ENCODE measurements around the gene SKOR1. TPM values are rescaled to one million over a fixed set of nuclear protein-coding genes. Genes with fewer than 3 reads are reported as not detected.

Gene SKOR1
- total RNA-seq, 2 donors from 2014 or later, result 0.31 to 0.95 TPM

- ATAC-seq (replicated peaks in 1 of 2), result no peak
- H3K27me3 Mint-ChIP-seq (ENCODE audit: low read depth), result peaks cover 62% of the 10 kb centered on the region
- peak in 1 of 2 donors; percentile 24 for DNase-seq
- no peaks in the 10 kb centered on the region for H3K9me3 Mint-ChIP-seq
- H3K4me3 Mint-ChIP-seq, result peak overlapping the region; percentile 61 to 84
- H3K36me3 Mint-ChIP-seq (ENCODE audit: insufficient read depth in 2 of 2), result peaks cover 0 to 3% of the 10 kb centered on the region in 2 donors
- H3K4me1 Mint-ChIP-seq (ENCODE audit: low read depth), result peaks cover 42% of the 10 kb centered on the region
- no peak overlapping the region for H3K27ac Mint-ChIP-seq
These were observed 10.2 kb downstream of the SKOR1 start for GRCh38 chr15:67835297-67836133.

- Mint-ChIP-seq H3K27me3 (ENCODE audit: low read depth) (peaks cover 56% of the 10 kb centered on the region), H3K4me1 (ENCODE audit: low read depth) (peaks cover 45% of the 10 kb centered on the region), H3K9me3 (no peaks in the 10 kb centered on the region), H3K36me3 (ENCODE audit: insufficient read depth in 2 of 2) (peaks cover 0 to 3% of the 10 kb centered on the region in 2 donors), H3K4me3 (peak overlapping the region; percentile 61 to 84), H3K27ac (no peak overlapping the region)
- ATAC-seq (replicated peaks in 1 of 2), result no peak
- no peak for DNase-seq
These were observed 10.8 kb downstream of the SKOR1 start for GRCh38 chr15:67836134-67836455.

- H3K27me3 Mint-ChIP-seq (ENCODE audit: low read depth), result peaks cover 52% of the 10 kb centered on the region
These were observed 11.2 kb downstream of the SKOR1 start for GRCh38 chr15:67836477-67836876.

GRCh38 chr15:67836955-67837354 is 11.6 kb downstream of the SKOR1 start:
- Mint-ChIP-seq H3K4me1 (ENCODE audit: low read depth) (peaks cover 51% of the 10 kb centered on the region), H3K4me3 (no peak overlapping the region), H3K27me3 (ENCODE audit: low read depth) (peaks cover 48% of the 10 kb centered on the region), H3K9me3 (no peaks in the 10 kb centered on the region), H3K36me3 (ENCODE audit: insufficient read depth in 2 of 2) (peaks cover 0 to 3% of the 10 kb centered on the region in 2 donors), H3K27ac (no peak overlapping the region)
- ATAC-seq (replicated peaks in 1 of 2) (no peak), DNase-seq (no peak)

More at GRCh38 chr15:67836477-67836876, 11.2 kb downstream of the SKOR1 start:
- Mint-ChIP-seq H3K4me1 (ENCODE audit: low read depth) (peaks cover 49% of the 10 kb centered on the region), H3K36me3 (ENCODE audit: insufficient read depth in 2 of 2) (peaks cover 0 to 3% of the 10 kb centered on the region in 2 donors), H3K4me3 (peak overlapping the region; percentile 61 to 84), H3K9me3 (no peaks in the 10 kb centered on the region), H3K27ac (peak overlapping the region; percentile 26)
- peak; percentile 50 to 60 for DNase-seq
- no peak for ATAC-seq (replicated peaks in 1 of 2)

DNA sequence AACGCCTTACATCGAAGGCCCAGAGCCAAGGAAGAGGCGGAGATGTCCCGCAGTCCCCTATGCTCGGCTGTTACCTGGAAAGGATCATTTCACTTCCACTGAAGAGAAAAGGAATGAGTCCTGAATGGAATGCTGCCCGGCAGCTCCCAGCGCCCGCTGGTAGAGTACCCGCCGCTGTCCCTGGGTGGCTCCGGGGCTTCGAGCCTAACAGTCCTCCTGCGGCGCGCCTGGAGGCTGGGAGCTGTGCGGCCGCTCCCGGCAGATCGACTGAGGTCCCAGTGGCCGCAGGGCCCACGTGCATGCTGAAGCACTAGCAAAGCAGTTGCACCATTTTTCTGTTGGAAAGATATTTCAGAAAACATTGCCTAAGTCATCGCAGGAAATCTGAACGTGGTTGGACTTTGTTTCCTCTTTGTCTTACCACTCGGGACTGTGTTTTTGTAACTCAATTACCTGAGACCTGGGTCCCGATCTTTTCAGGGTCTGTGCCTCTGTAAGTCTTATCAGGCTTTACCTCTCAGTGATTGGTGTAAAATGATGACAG is 13.6 kb downstream of the SKOR1 start:
- H3K27ac Mint-ChIP-seq, result no peak overlapping the region

DNA sequence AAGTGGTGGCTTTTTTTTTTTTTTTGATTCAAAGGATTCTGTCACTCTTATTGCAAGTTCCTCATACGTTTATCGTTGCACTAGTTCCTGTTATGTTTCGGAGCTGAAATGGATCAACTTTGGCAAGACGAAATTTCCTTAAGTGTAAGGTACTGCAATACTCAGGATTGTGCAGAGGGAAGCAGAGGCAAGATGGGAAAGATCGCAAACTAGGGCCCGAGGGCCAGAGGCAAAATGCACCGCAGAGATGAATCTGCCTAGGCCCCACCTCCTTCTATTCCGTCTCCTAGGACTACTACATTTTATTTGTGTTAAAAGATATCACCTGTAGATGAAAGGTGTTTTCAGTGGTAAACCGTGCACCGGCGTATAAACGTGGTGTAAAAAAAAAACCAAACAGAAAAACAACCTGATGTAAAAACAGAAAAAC is 14.2 kb downstream of the SKOR1 start:
- DNase-seq (peak in 1 of 2 donors; percentile 48), ATAC-seq (replicated peaks in 1 of 2) (peak; percentile 32 to 36)
- H3K27ac Mint-ChIP-seq, result peak overlapping the region; percentile 99
- peaks cover 24% of the 10 kb centered on the region for H3K27me3 Mint-ChIP-seq (ENCODE audit: low read depth)
- no peaks in the 10 kb centered on the region for H3K9me3 Mint-ChIP-seq
- H3K36me3 Mint-ChIP-seq (ENCODE audit: insufficient read depth in 2 of 2), result peaks cover 0 to 3% of the 10 kb centered on the region in 2 donors
- peak overlapping the region; percentile 86 to 99 for H3K4me3 Mint-ChIP-seq
- peaks cover 34% of the 10 kb centered on the region for H3K4me1 Mint-ChIP-seq (ENCODE audit: low read depth)

More for the DNA sequence above, 13.6 kb downstream of the SKOR1 start:
- no peaks in the 10 kb centered on the region for H3K9me3 Mint-ChIP-seq
- DNase-seq (peak in 1 of 2 donors; percentile 7), ATAC-seq (replicated peaks in 1 of 2) (no peak)
- H3K27me3 Mint-ChIP-seq (ENCODE audit: low read depth), result peaks cover 30% of the 10 kb centered on the region
- peak overlapping the region; percentile 86 to 99 for H3K4me3 Mint-ChIP-seq
- H3K4me1 Mint-ChIP-seq (ENCODE audit: low read depth), result peaks cover 40% of the 10 kb centered on the region
- peaks cover 0 to 3% of the 10 kb centered on the region in 2 donors for H3K36me3 Mint-ChIP-seq (ENCODE audit: insufficient read depth in 2 of 2)

DNA sequence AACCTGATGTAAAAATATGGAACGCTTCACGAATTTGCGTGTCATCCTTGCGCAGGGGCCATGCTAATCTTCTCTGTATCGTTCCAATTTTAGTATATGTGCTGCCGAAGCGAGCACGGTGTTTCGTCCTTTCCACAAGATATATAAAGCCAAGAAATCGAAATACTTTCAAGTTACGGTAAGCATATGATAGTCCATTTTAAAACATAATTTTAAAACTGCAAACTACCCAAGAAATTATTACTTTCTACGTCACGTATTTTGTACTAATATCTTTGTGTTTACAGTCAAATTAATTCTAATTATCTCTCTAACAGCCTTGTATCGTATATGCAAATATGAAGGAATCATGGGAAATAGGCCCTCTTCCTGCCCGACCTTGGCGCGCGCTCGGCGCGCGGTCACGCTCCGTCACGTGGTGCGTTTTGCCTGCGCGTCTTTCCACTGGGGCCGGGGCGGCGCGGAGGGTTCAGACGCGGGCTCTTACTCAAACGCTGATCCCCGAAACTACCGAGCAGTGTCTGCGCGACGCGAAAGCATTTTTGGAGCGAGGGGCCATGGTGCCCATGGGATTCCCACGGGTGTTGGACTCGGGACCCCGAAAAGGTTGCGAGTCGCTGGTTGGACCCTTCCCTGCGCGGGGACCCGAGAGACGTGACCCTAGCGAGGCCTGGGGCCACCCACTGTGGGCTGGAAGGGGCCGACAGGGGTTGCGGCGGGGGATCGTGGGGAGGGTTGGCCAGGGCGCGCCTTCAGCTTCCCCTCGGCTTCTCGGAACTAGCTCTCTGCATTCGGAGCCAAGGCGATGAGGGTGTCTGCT is 14.8 kb downstream of the SKOR1 start, which contains the start of gene RNU6-1:
Gene RNU6-1, minus strand, starts transcription at position 117 of the 820 bp plus-strand sequence.
- peaks cover 17% of the 10 kb centered on the region for H3K27me3 Mint-ChIP-seq (ENCODE audit: low read depth)
- H3K4me3 Mint-ChIP-seq, result peak within 1 kb of the TSS; percentile 86 to 99
- ATAC-seq (replicated peaks in 1 of 2), result peak; percentile 91 to 92

DNA sequence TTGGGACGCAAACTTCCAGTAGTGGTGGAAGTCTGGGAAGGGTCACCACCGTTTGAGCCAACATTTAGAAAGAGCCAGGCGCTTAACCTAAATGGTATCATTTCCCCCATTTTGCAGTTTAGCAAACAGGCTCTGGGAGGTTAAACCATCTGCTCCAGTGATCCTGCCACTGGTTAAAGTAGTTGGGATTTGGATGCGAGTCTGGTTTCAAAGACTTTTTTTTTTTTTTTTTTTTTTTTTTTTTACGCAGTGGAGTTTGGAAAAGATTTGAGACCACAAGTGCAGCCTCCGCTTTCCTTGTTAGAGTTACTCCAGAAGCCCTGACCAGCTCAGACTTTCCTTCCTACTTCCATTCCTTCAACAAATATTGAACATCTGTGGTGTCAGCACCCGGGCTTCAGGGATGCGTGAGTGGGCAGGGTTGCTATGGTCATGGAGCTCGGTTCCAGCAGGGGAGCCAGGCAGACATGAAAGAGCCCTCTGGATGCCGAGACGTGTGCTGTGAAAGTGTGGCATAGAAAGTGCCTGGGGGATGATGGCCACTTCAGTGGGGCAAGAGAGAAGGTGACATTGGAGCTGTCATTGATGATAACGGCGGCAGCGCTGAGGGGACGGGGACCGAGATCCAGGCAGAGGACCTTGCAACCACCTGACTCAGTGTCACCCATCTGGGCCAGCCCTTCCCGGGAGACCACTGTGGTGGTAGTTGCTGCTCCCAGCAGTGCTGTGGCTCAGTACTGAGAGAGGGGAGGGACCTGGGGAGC is 15.6 kb downstream of the SKOR1 start:
- ATAC-seq (replicated peaks in 1 of 2), result no peak

More for the DNA sequence above, 14.8 kb downstream of the SKOR1 start, which contains the start of gene RNU6-1:
- Mint-ChIP-seq H3K36me3 (ENCODE audit: insufficient read depth in 2 of 2) (peaks cover 0 to 3% of the 10 kb centered on the region in 2 donors), H3K9me3 (no peaks in the 10 kb centered on the region), H3K4me1 (ENCODE audit: low read depth) (peaks cover 34% of the 10 kb centered on the region), H3K27ac (peak within 1 kb of the TSS; percentile 99)
- DNase-seq, result peak; percentile 94 to 96

DNA sequence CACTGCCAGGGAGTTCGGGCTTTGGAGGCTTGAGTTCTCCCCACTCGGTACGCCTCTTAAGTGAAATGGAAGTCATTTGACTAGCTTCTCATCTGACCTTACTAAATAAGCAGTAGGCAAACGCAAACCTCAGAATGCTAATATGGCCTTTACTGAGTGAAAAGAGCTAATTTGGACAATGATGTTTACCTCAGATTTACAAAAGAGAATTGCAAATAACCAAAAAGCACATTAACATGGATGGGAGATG is 16.1 kb downstream of the SKOR1 start:
- H3K36me3 Mint-ChIP-seq (ENCODE audit: insufficient read depth in 2 of 2), result peaks cover 0 to 3% of the 10 kb centered on the region in 2 donors
- no peak overlapping the region for H3K27ac Mint-ChIP-seq
- peaks cover 8% of the 10 kb centered on the region for H3K27me3 Mint-ChIP-seq (ENCODE audit: low read depth)
- H3K9me3 Mint-ChIP-seq, result no peaks in the 10 kb centered on the region
- H3K4me3 Mint-ChIP-seq, result peak overlapping the region; percentile 86 to 99
- ATAC-seq (replicated peaks in 1 of 2), result no peak
- peaks cover 27% of the 10 kb centered on the region for H3K4me1 Mint-ChIP-seq (ENCODE audit: low read depth)
- DNase-seq, result no peak

More for the DNA sequence above, 15.6 kb downstream of the SKOR1 start:
- H3K4me1 Mint-ChIP-seq (ENCODE audit: low read depth), result peaks cover 31% of the 10 kb centered on the region
- peaks cover 0 to 3% of the 10 kb centered on the region in 2 donors for H3K36me3 Mint-ChIP-seq (ENCODE audit: insufficient read depth in 2 of 2)
- peak overlapping the region; percentile 86 to 99 for H3K4me3 Mint-ChIP-seq
- peak overlapping the region; percentile 99 for H3K27ac Mint-ChIP-seq
- DNase-seq, result peak in 1 of 2 donors; percentile 14
- H3K9me3 Mint-ChIP-seq, result no peaks in the 10 kb centered on the region
- H3K27me3 Mint-ChIP-seq (ENCODE audit: low read depth), result peaks cover 12% of the 10 kb centered on the region

- H3K36me3 Mint-ChIP-seq (ENCODE audit: insufficient read depth in 2 of 2), result peaks cover 0 to 3% of the 10 kb centered on the region in 2 donors
- no peak overlapping the region for H3K4me3 Mint-ChIP-seq
- peaks cover 27% of the 10 kb centered on the region for H3K4me1 Mint-ChIP-seq (ENCODE audit: low read depth)
- ATAC-seq (replicated peaks in 1 of 2) (no peak), DNase-seq (no peak)
- peaks cover 8% of the 10 kb centered on the region for H3K27me3 Mint-ChIP-seq (ENCODE audit: low read depth)
- H3K9me3 Mint-ChIP-seq, result no peaks in the 10 kb centered on the region
- no peak overlapping the region for H3K27ac Mint-ChIP-seq
These were observed 17.8 kb downstream of the SKOR1 start for GRCh38 chr15:67843092-67843501.

DNA sequence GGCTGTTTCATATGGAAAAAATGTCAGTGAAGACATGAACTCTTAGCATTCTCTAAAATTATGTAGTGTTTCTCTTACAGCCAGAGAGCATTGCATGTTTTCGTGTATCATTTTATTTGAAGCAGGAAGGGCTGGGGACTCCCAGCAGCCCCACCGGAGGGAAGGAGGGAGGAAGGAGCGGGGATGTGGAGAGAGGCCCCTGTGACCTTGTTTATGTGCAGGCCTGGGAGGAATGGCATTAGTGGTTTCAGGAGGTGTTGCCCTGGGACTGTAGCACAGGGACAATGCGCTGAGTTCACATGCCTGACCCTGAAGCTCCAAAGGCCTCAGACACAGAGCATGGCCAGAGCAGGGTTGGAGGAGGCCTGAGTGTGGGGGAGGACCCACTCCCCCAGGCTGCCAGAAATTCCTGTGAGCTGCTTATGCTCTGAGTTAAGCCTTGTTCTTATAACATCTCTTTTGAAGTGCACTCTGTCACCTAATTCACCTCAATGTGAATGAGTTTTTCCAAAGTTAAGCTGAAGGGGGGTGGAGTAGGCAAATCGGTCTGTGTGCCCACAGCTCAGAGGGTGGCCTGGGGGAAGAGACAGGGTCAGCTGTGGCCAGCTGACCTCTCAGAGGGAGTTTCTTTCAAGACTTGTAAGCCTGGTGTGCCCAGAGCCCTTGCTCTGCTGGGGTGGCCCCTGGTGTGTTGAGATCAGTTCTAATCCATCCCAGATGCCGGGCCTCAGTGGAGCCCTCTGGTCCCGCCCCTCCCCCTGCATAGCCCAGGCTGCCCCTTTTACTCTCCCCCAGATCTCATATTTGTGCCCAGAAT is 18.5 kb downstream of the SKOR1 start:
- Mint-ChIP-seq H3K4me3 (no peak overlapping the region), H3K9me3 (no peaks in the 10 kb centered on the region), H3K36me3 (ENCODE audit: insufficient read depth in 2 of 2) (peaks cover 0 to 3% of the 10 kb centered on the region in 2 donors), H3K27ac (no peak overlapping the region), H3K4me1 (ENCODE audit: low read depth) (peaks cover 22% of the 10 kb centered on the region), H3K27me3 (ENCODE audit: low read depth) (peaks cover 14% of the 10 kb centered on the region)
- DNase-seq, result no peak
- ATAC-seq (replicated peaks in 1 of 2), result no peak

DNA sequence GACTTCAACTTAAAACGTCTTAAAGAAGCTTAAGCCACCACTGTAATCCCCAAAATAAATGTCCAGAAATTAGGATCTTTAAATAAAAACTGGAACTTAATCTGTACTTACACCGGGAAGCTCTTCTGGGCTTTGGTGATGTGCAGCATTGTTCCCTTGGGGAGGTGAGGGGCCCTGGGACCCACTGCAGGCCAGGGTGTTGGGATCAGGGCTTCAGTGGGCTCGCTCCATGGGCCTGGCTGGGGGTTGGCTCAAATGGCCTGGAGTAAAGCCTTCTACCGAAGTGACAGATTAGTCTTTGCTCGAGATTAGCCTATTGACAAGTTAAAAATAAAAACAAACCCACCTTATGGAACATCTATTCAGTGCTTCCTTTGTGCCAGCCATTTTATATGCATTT is 20.7 kb downstream of the SKOR1 start:
- DNase-seq, result no peak
- Mint-ChIP-seq H3K36me3 (ENCODE audit: insufficient read depth in 2 of 2) (no peaks in the 10 kb centered on the region), H3K27ac (no peak overlapping the region), H3K27me3 (ENCODE audit: low read depth) (peaks cover 21% of the 10 kb centered on the region), H3K4me3 (no peak overlapping the region), H3K9me3 (no peaks in the 10 kb centered on the region), H3K4me1 (ENCODE audit: low read depth) (peaks cover 7% of the 10 kb centered on the region)
- no peak for ATAC-seq (replicated peaks in 1 of 2)
